Glomerular visceral epithelial cell (primary cell): Measurements from ENCODE around the gene PINLYP.

Experiments
- DNase-seq: peaks from one replicate; pipeline ENCODE4 v3.0.0-alpha.2; 2016; ENCODE audit errors: extremely low spot score

The PINLYP gene

DNA sequence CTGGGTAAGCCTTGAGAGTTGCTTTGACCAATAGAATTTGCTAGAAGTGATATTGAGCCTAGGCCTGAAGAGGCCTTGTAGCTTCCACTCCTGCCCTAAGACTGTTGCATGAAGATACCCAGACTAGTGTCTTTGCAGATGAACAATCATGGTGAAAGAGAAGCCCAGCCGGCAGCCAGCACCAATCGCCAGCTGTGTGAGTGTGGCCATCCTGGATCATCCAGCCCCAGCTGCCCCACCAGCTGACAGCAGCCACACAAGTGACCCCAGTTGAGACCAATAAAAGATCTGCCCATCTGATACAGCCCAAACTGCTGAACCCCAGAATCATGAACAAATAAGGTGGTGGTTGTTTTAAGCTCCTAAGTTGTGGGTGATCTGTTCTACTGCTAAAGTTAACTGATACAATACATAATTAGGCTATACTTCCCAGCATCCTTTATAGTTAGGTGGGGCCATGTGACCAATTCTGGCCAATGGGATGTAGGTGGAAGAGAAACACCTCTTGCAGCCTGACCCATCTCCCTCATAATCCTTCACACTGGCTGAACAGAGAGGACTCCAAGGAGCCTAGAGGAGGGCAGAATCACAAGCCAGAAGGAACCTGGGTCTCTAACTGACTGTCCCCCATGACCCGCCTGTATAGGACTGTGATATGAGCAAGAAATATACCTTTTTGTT, 53.2 kb downstream of the PINLYP start:
- no peak for DNase-seq

DNA sequence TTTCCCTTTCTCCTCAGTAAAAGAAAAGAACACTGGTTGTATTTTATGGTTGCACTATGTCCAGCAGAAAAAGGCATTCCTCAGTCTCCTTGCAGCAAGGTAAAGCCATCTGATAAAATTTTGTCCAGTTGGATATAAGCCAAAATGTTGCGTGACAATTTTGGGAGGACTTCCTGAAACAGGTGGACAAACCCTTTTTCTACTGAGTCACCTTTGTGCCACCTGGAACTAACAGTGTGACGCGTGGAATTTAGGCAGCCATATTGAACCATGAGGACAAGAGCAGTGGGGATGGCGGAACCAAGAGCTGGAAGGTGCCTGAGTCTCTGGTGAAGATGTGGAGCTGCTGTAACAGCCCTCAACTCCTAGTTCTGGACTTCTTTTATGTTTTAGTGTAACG, 55.9 kb downstream of the PINLYP start:
- no peak for DNase-seq
